NT2/D1 (cell line): ENCODE results near the gene DMD.

Experiments
- DNase-seq: peaks from one replicate; pipeline ENCODE4 v3.0.0-alpha.2; 2011; ENCODE audit warnings: low read depth, low spot score
- H3K27me3 ChIP-seq: 2 replicates; pipeline ENCODE4 v1.6.0; 2011; ENCODE audit warnings: mild to moderate bottlenecking; ENCODE audit not compliant: insufficient read length, insufficient read depth
- H3K36me3 ChIP-seq: 2 replicates; pipeline ENCODE4 v1.6.1; 2011; ENCODE audit warnings: mild to moderate bottlenecking, low read length, mixed read lengths; ENCODE audit not compliant: insufficient read depth, insufficient read length
- H3K4me1 ChIP-seq: 2 replicates; pipeline ENCODE4 v1.5.1; 2011; ENCODE audit not compliant: insufficient read depth, insufficient read length
- H3K4me3 ChIP-seq: 2 replicates; pipeline ENCODE4 v1.5.1; 2011; ENCODE audit warnings: low read depth; ENCODE audit not compliant: insufficient read length
- H3K9ac ChIP-seq: 2 replicates; pipeline ENCODE4 v1.6.0; 2011; ENCODE audit warnings: low read depth; ENCODE audit not compliant: insufficient read length
- H3K9me3 ChIP-seq: 2 replicates; pipeline ENCODE4 v1.5.1; 2011; ENCODE audit warnings: mild to moderate bottlenecking, low read length; ENCODE audit not compliant: insufficient read depth
- SUZ12 ChIP-seq: IDR thresholded peaks from 2 replicates; pipeline ENCODE4 v1.6.1; 2011; ENCODE audit not compliant: insufficient read length, insufficient read depth; ENCODE audit errors: extremely low read depth
- YY1 ChIP-seq: IDR thresholded peaks from 2 replicates; pipeline ENCODE4 v1.6.1; 2011; ENCODE audit not compliant: insufficient read length, insufficient read depth
- ZNF274 ChIP-seq: IDR thresholded peaks from 2 replicates; pipeline ENCODE4 v1.6.1; 2011; ENCODE audit warnings: mild to moderate bottlenecking, low read depth, low read length

Gene DMD

GRCh38 chrX:32582729-32583128 lies 628.6 kb downstream of the DMD start:
- H3K36me3 ChIP-seq, result no peaks in the 10 kb centered on the region
- no peak overlapping the region for H3K9ac ChIP-seq
- peak; percentile 42 for DNase-seq
- TF ChIP-seq ZNF274 (no peak), SUZ12 (no peak), YY1 (no peak)
- no peaks in the 10 kb centered on the region for H3K9me3 ChIP-seq
- H3K4me1 ChIP-seq, result no peaks in the 10 kb centered on the region
- H3K27me3 ChIP-seq, result no peaks in the 10 kb centered on the region
- no peak overlapping the region for H3K4me3 ChIP-seq

- Histone ChIP-seq H3K9ac (no peak overlapping the region), H3K9me3 (no peaks in the 10 kb centered on the region), H3K4me1 (no peaks in the 10 kb centered on the region), H3K36me3 (no peaks in the 10 kb centered on the region), H3K4me3 (no peak overlapping the region), H3K27me3 (no peaks in the 10 kb centered on the region)
- TF ChIP-seq ZNF274 (no peak), YY1 (no peak), SUZ12 (no peak)
- no peak for DNase-seq
Measured at GRCh38 chrX:32576885-32577284, 634.5 kb downstream of the DMD start.

- no peaks in the 10 kb centered on the region for H3K9me3 ChIP-seq
- no peak for TF ChIP-seq SUZ12
- no peak for TF ChIP-seq YY1
- no peak for TF ChIP-seq ZNF274
- H3K36me3 ChIP-seq, result no peaks in the 10 kb centered on the region
- no peak overlapping the region for H3K4me3 ChIP-seq
- no peak overlapping the region for H3K9ac ChIP-seq
- no peaks in the 10 kb centered on the region for H3K4me1 ChIP-seq
- no peaks in the 10 kb centered on the region for H3K27me3 ChIP-seq
- no peak for DNase-seq
Measured at GRCh38 chrX:32572644-32573043, 638.7 kb downstream of the DMD start.

GRCh38 chrX:32571579-32571978 lies 639.8 kb downstream of the DMD start:
- Histone ChIP-seq H3K27me3 (no peaks in the 10 kb centered on the region), H3K36me3 (no peaks in the 10 kb centered on the region), H3K9ac (no peak overlapping the region), H3K4me3 (no peak overlapping the region), H3K4me1 (no peaks in the 10 kb centered on the region), H3K9me3 (no peaks in the 10 kb centered on the region)
- DNase-seq, result no peak
- TF ChIP-seq YY1 (no peak), ZNF274 (no peak), SUZ12 (no peak)

GRCh38 chrX:32562261-32562660 lies 649.1 kb downstream of the DMD start:
- Histone ChIP-seq H3K36me3 (no peaks in the 10 kb centered on the region), H3K4me1 (no peaks in the 10 kb centered on the region), H3K4me3 (no peak overlapping the region), H3K9ac (no peak overlapping the region), H3K27me3 (no peaks in the 10 kb centered on the region), H3K9me3 (no peaks in the 10 kb centered on the region)
- no peak for TF ChIP-seq ZNF274
- no peak for TF ChIP-seq SUZ12
- no peak for TF ChIP-seq YY1
- DNase-seq, result no peak

GRCh38 chrX:32545101-32545500 lies 666.2 kb downstream of the DMD start:
- Histone ChIP-seq H3K9me3 (no peaks in the 10 kb centered on the region), H3K4me3 (no peak overlapping the region), H3K4me1 (no peaks in the 10 kb centered on the region), H3K36me3 (no peaks in the 10 kb centered on the region), H3K9ac (no peak overlapping the region), H3K27me3 (no peaks in the 10 kb centered on the region)
- no peak for TF ChIP-seq SUZ12
- no peak for TF ChIP-seq ZNF274
- no peak for TF ChIP-seq YY1
- no peak for DNase-seq

- Histone ChIP-seq H3K27me3 (no peaks in the 10 kb centered on the region), H3K4me1 (no peaks in the 10 kb centered on the region), H3K36me3 (no peaks in the 10 kb centered on the region), H3K9me3 (no peaks in the 10 kb centered on the region; the same call in 1 of the 2 replicates), H3K9ac (no peak overlapping the region), H3K4me3 (no peak overlapping the region)
- no peak for DNase-seq
- TF ChIP-seq ZNF274, result no peak
- no peak for TF ChIP-seq YY1
- no peak for TF ChIP-seq SUZ12
Measured at GRCh38 chrX:32538554-32538953, 672.8 kb downstream of the DMD start.

GRCh38 chrX:32533848-32534247 lies 677.5 kb downstream of the DMD start:
- no peaks in the 10 kb centered on the region; the same call in 1 of the 2 replicates for H3K9me3 ChIP-seq
- no peak for DNase-seq
- no peak overlapping the region for H3K9ac ChIP-seq

More at GRCh38 chrX:32533848-32534247, 677.5 kb downstream of the DMD start:
- TF ChIP-seq ZNF274, result no peak
- no peak for TF ChIP-seq YY1
- TF ChIP-seq SUZ12, result no peak
- Histone ChIP-seq H3K4me3 (no peak overlapping the region), H3K27me3 (no peaks in the 10 kb centered on the region), H3K36me3 (no peaks in the 10 kb centered on the region), H3K4me1 (no peaks in the 10 kb centered on the region)
